ENCODE results near the gene CPA4. TPM values are rescaled to one million over a fixed set of nuclear protein-coding genes. Genes with fewer than 3 reads are reported as not detected.

Gene CPA4
- total RNA-seq, 3 donors from 2014 or later (not counting 1 experiment from before 2014, with no cell fraction given) = not detected

DNA sequence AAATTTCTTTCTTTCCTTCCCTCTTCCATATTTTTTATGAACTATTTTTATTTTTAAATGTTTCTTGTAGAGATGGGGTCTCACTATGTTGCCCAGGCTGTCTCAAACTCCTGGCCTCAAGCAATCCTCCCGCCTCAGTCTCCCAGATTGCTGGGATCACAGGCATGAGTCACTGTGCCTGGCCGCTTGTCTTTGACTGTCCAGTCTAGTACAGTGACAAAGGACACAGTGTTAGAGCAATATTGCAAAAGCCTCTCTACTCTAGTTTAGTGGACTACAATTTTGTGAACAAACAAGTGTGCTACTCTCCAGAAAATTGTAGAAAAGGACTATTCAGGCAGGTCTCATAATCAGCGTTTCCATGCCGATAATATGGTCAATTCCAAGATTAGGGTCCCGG lies 11.0 kb downstream of the CPA4 start:
- intact Hi-C loops (cut with micrococcal nuclease) = no loop called here
- H3K27ac ChIP-seq (ENCODE audit: low read length) = no peak overlapping the region
- Mint-ChIP-seq H3K27me3 (ENCODE audit: low read depth in 2 of 2) (peaks cover 2 to 4% of the 10 kb centered on the region in 2 donors), H3K9me3 (no peaks in the 10 kb centered on the region), H3K27ac (no peak overlapping the region), H3K4me1 (no peaks in the 10 kb centered on the region), H3K4me3 (no peak overlapping the region), H3K36me3 (no peaks in the 10 kb centered on the region)
- TF ChIP-seq, protein P1, sequence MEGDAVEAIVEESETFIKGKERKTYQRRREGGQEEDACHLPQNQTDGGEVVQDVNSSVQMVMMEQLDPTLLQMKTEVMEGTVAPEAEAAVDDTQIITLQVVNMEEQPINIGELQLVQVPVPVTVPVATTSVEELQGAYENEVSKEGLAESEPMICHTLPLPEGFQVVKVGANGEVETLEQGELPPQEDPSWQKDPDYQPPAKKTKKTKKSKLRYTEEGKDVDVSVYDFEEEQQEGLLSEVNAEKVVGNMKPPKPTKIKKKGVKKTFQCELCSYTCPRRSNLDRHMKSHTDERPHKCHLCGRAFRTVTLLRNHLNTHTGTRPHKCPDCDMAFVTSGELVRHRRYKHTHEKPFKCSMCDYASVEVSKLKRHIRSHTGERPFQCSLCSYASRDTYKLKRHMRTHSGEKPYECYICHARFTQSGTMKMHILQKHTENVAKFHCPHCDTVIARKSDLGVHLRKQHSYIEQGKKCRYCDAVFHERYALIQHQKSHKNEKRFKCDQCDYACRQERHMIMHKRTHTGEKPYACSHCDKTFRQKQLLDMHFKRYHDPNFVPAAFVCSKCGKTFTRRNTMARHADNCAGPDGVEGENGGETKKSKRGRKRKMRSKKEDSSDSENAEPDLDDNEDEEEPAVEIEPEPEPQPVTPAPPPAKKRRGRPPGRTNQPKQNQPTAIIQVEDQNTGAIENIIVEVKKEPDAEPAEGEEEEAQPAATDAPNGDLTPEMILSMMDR (IDR thresholded peaks at IDR 0.05) = no peak
- ATAC-seq = no peak
- H3K36me3 ChIP-seq (ENCODE audit: control insufficient read depth, insufficient read depth, low read length) = no peaks in the 10 kb centered on the region
- H3K4me1 ChIP-seq (ENCODE audit: control insufficient read depth, insufficient read depth, low read length) = no peaks in the 10 kb centered on the region
- H3K4me3 ChIP-seq (ENCODE audit: low read length) = no peak overlapping the region
- DNase-seq = no peak
- WGBS (ENCODE audit: insufficient coverage) = 95% methylated on average over 5 of the region's 5 CpGs
- no peaks in the 10 kb centered on the region for H3K9me3 ChIP-seq (ENCODE audit: control insufficient read depth, insufficient read depth, low read length)
- H3K27me3 ChIP-seq (ENCODE audit: control insufficient read depth, insufficient read depth, low read length) = no peaks in the 10 kb centered on the region

DNA sequence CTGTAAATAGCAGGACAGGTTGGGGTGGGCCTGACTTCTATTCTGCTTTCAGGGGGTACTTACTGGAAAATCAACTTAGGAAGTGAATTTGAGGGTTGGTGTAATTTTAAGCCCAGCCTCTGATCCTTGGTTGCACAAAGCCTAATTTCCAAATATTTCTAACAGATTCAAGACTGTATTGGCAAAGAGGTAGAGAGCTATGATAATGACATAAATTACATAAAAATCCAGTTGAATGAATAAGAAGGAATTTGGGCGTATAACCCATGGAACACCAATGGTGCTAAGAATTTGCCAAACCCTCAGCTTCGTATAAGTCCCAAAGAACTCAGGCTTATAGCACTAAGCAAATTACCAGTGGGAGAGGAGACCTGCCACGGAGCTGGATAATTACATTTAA lies 11.9 kb downstream of the CPA4 start:
- no peaks in the 10 kb centered on the region for H3K4me1 ChIP-seq (ENCODE audit: control insufficient read depth, insufficient read depth, low read length)
- H3K4me3 Mint-ChIP-seq = no peak overlapping the region
- DNase-seq (no peak), ATAC-seq (no peak)
- H3K36me3 Mint-ChIP-seq = no peaks in the 10 kb centered on the region
- no peak overlapping the region for H3K27ac Mint-ChIP-seq
- no peaks in the 10 kb centered on the region for H3K4me1 Mint-ChIP-seq
- no peaks in the 10 kb centered on the region for H3K9me3 Mint-ChIP-seq
- WGBS (ENCODE audit: insufficient coverage) = 89% methylated on average over 3 of the region's 3 CpGs
- TF ChIP-seq, protein P1 (IDR thresholded peaks at IDR 0.05) = no peak
- no peak overlapping the region for H3K4me3 ChIP-seq (ENCODE audit: low read length)
- H3K27me3 Mint-ChIP-seq (ENCODE audit: low read depth in 2 of 2) = peaks cover 0 to 4% of the 10 kb centered on the region in 2 donors
- H3K9me3 ChIP-seq (ENCODE audit: control insufficient read depth, insufficient read depth, low read length) = no peaks in the 10 kb centered on the region
- no peaks in the 10 kb centered on the region for H3K27me3 ChIP-seq (ENCODE audit: control insufficient read depth, insufficient read depth, low read length)
- H3K36me3 ChIP-seq (ENCODE audit: control insufficient read depth, insufficient read depth, low read length) = no peaks in the 10 kb centered on the region
- H3K27ac ChIP-seq (ENCODE audit: low read length) = no peak overlapping the region
- intact Hi-C loops (cut with micrococcal nuclease) = no loop called here

DNA sequence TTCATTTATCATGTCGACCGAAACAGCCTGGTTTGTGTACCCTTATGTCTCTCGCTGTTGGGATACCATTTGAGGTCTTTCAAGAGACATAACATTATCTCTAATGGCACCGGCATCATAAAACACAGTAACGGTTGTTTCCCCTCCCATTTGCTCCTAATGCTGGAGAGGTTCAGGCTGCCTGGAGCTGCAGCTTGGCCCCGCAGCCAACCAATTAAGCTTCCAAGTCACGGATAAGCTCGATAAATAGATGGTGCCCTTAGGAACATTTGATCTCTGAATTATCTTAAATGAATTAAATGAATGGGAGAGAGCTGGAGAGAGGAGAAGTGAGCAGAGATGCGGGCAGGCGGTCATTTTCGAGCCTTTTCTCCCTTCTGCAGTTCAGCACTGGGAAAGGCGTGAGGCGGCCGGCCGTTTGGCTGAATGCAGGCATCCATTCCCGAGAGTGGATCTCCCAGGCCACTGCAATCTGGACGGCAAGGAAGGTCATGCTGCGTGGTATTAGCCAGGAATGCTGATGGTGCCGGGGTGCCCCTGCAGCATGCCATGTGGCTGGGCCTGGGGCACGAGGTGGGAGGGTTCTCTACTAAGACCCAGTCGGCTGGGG lies 12.6 kb downstream of the CPA4 start:
- Mint-ChIP-seq H3K36me3 (no peaks in the 10 kb centered on the region), H3K9me3 (no peaks in the 10 kb centered on the region), H3K4me1 (no peaks in the 10 kb centered on the region), H3K4me3 (no peak overlapping the region), H3K27ac (no peak overlapping the region), H3K27me3 (ENCODE audit: low read depth in 2 of 2) (peaks cover 0 to 4% of the 10 kb centered on the region in 2 donors)
- TF ChIP-seq, protein P1 (IDR thresholded peaks at IDR 0.05) = no peak
- ATAC-seq = no peak
- Histone ChIP-seq H3K4me1 (ENCODE audit: control insufficient read depth, insufficient read depth, low read length) (no peaks in the 10 kb centered on the region), H3K4me3 (ENCODE audit: low read length) (no peak overlapping the region), H3K27me3 (ENCODE audit: control insufficient read depth, insufficient read depth, low read length) (no peaks in the 10 kb centered on the region), H3K36me3 (ENCODE audit: control insufficient read depth, insufficient read depth, low read length) (no peaks in the 10 kb centered on the region), H3K9me3 (ENCODE audit: control insufficient read depth, insufficient read depth, low read length) (no peaks in the 10 kb centered on the region), H3K27ac (ENCODE audit: low read length) (no peak overlapping the region)
- intact Hi-C loops (cut with micrococcal nuclease) = no loop called here
- no peak for DNase-seq
- 90% methylated on average over 21 of the region's 21 CpGs for WGBS (ENCODE audit: insufficient coverage)

DNA sequence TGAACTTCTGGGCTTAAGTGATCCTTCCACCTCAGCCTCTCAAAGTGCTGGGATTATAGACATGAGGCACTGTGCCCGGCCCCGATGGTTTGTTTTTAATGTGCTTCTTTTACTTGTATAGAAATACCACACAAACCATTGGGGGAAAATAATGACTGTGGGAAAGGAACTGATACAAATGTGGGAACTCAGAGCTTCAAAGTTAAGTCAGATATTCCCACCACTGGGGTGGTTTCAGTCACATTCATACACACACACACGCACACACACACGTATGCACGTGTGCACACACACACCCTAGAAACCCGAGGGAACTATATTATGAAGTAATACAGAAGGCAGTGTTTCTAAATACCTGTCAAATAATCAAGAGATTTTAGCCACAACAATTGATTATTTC lies 17.0 kb downstream of the CPA4 start:
- H3K9me3 ChIP-seq (ENCODE audit: control insufficient read depth, insufficient read depth, low read length) = no peaks in the 10 kb centered on the region
- no peaks in the 10 kb centered on the region for H3K27me3 ChIP-seq (ENCODE audit: control insufficient read depth, insufficient read depth, low read length)
- Mint-ChIP-seq H3K9me3 (no peaks in the 10 kb centered on the region), H3K36me3 (no peaks in the 10 kb centered on the region), H3K4me1 (no peaks in the 10 kb centered on the region), H3K27me3 (ENCODE audit: low read depth in 2 of 2) (no peaks in the 10 kb centered on the region), H3K27ac (no peak overlapping the region), H3K4me3 (no peak overlapping the region)
- TF ChIP-seq, protein P1 (IDR thresholded peaks at IDR 0.05) = no peak
- no peak overlapping the region for H3K4me3 ChIP-seq (ENCODE audit: low read length)
- intact Hi-C loops (cut with micrococcal nuclease) = no loop called here
- 80% methylated on average over 2 of the region's 6 CpGs for WGBS (ENCODE audit: insufficient coverage)
- no peaks in the 10 kb centered on the region for H3K36me3 ChIP-seq (ENCODE audit: control insufficient read depth, insufficient read depth, low read length)
- no peaks in the 10 kb centered on the region for H3K4me1 ChIP-seq (ENCODE audit: control insufficient read depth, insufficient read depth, low read length)
- no peak for ATAC-seq
- H3K27ac ChIP-seq (ENCODE audit: low read length) = no peak overlapping the region
- DNase-seq = no peak

All from natural killer cell (primary cell).